H1 (cell line): ENCODE measurements around the gene ANKLE1. TPM values are rescaled to one million over a fixed set of nuclear protein-coding genes. Genes with fewer than 3 reads are reported as not detected.

Experiments
- E2F6 ChIP-seq: IDR thresholded peaks from 2 replicates; pipeline ENCODE4 v1.6.1; 2012; ENCODE audit warnings: inconsistent platforms
- polyA plus RNA-seq, 7 experiments: library from polyadenylated mRNA; depleted of rRNA in 3 of 7; stranded (reverse) in 5 of 7; unstranded in 2 of 7; fragments of >200 nt in 5 of 7; fragments of 200-250 nt in 2 of 7; gene quantifications; 1 replicate in 5 of 7; 2 replicates in 1 of 7; 4 replicates in 1 of 7; pipeline versions ENCODE4 v1.2.1 to v1.2.3, GENCODE V29; 2011 to 2013; ENCODE audit warnings: missing spikeins in 2 of 7, mixed read lengths in 2 of 7
- total RNA-seq: library from RNA; stranded (reverse); fragmentation: NEBNext Ultra II Directional; extraction: Animal tissue kit (Norgen Biotek cat#: 25700); gene quantifications from 2 replicates; pipeline ENCODE4 v1.2.1, GENCODE V29; 2021

ANKLE1 gene
- total and polyA plus RNA-seq, 2 of the 8 experiments (the other 6 are each of a cell fraction or from before 2014, with no cell fraction given) = 6.1 to 9.6 TPM

DNA sequence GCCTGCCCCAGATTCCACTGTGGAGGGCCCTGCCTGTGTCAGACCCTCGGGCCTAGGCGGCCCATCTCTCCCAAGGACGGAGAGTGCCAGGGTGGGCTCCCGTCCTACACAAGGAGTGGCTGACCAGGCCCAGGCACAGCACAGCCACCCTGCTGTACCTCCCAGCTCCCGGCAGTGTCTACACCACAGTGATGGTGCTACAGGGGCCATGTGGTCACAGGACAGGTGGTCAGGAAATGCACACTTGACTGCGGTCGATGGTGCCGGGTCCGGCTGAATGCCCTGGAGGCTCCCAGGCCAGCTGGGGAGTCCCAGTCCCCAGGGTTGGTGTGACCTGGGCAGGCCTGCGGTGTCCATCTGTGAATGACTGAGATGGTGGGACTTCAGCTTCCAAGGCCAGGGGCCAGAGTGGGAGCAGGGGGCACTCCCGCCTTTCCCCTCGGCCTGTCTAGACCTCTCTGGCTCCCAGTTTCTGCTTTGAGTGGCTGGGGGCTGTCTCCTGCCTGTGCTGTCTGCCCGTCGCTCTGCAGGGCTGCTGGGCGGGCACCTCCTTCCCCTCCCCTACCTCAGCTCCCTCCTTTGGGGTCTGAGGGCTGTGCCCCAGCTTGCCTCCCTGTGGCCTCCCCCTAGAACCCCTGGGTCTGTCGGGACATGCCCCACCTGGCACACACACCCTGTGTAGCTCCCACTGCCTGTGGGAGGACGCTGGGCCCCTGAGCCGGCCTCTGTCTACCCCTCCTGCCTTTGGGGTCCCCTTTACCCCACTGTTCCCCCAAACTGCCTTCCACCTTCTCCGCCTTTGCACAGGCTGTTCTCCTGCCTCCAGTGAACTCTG lies 40.2 kb downstream of the ANKLE1 start (continued):
- no peak for TF ChIP-seq E2F6
